HG03432 (cell line): Measurements from ENCODE around the gene RPL14.
A peak's percentile ranks its signal among the peaks of the same experiment; 100 is the strongest.
"Not testable (repeated sequence)": the region's sequence is repeated elsewhere in the genome, so short reads cannot be mapped to it uniquely, and the experiment has no call there.

Experiments
- ATAC-seq: cut with Tn5 transposase; IDR thresholded peaks from one replicate; pipeline ENCODE4 v1.9.1; 2021; ENCODE audit warnings: mild to moderate bottlenecking, moderate library complexity; ENCODE audit not compliant: unreplicated experiment

The RPL14 gene

GRCh38 chr3:40456940-40457823, at the start of gene RPL14:
RPL14 (plus strand) TSS chr3:40457339; CDS start chr3:40457472, 133 bp downstream.
- ATAC-seq = peak; percentile 66

- no peak for ATAC-seq
Measured at GRCh38 chr3:40407611-40408010, 49.5 kb upstream of the RPL14 start.

DNA sequence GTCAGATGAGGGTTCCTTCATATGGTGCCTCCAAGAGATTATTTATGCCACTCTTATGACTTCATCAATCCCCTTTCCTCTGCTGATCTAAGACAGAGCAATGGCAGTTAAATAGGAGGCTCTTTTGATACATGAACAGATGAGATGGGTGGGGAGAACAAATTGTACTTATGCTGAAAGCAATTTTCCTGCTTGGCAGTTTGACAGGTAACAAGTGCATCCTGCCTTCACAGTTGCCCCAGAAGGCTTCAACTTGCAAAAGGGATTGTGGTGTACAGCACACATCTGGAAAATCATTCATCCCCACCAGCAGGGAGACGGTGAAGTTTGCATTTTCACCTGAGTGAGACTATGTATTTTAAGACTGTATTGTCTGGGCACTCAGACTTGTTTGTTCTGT, 42.9 kb upstream of the RPL14 start:
- no peak for ATAC-seq

DNA sequence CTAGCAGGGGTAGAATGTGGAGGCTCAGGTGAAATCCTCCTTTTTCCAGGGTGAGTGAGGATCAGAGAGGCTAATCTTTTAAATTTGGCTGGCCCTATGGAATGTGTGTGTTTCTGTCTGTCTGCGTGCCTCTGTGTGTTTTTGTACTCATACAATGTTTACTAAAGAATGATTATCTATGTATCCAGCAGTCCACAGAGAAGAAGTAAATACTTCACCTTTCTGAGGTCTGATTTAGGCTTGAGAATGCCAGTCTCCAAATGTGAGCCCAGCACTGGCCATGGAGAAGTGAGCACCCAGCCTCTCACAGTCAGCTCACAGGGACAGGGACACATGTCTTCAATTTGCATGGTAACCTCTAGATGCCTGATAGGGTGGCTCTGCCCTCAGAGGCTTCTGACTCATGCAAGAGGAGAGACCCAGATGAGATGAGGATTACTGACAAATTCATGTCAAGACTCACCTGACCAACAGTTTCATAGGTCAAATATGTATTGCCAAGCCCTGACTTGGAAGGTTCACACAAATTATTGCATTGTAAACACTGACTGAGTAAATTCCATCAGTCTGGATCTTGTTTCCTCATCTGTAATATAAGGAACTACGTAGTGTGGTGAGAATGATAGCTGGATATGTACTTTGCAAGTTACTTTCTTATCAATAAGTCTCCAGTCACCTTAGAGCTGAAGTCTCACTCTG, 39.1 kb upstream of the RPL14 start:
- no peak for ATAC-seq

- no peak for ATAC-seq
Measured at GRCh38 chr3:40422861-40423260, 34.3 kb upstream of the RPL14 start.

DNA sequence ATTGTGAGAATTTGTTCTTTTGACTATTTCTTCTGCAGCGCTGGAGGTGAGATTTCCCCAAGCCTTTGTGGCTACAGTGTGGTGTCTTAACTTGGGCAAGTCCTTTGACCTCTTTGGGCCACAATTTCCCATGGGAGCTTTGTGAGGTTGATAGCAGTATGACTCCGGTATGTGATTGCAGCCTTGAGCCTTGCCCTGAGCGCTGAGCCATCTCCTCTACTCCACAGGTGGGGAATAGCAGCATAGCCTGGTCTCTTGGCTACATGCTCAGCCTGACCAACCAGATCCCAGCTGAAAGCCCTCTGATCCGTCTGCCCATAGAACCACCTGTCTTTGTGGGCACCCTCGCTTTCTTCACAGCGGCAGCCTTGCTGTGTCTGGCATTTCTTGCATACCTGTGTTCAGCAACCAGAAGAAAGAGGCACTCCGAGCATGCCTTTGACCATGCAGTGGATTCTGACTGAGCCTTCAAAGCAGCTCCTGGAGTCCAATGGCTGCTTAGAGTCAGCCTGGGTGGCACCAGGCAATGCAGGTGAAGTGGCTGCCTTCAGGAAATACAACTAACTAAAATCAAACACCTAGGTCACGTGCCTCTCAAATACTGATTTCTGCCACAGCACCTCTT, 30.0 kb upstream of the RPL14 start:
- no peak for ATAC-seq

DNA sequence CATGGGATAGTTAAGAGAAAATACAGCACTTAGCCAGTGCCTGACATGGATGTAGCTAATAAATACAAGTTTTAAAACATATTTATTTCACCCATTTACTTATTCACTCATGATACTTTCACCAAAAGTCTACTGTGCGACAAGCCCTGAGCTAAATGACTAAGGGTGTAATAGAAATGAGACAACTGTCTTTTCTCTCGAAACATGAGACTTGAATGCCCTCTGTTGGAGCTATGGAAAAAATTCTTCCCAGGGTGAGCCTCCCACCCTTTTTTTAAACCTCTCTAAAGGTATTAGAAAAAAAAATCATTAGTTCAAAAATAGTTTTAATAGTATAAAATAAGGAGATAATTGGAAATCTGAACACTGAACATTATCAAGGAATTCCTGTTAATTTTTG, 24.3 kb upstream of the RPL14 start:
- no peak for ATAC-seq

DNA sequence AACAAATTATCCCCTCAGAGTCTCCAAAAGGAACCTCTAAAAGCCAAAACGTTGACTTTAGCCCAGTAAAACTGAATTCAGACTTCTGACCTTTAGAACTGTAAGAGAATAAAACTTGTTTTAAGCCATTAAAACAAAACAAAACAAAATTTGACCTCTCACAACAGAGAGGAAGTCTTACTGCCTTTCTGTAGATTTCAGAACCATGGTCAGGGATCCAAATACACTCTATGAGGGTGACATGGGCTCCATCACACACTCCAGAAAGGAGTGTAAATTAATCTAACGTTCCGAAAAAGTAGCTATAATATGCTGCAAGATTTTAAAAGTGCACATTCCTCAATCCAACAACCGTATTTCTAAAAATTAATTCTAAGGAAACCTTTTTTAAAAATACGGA, 19.2 kb upstream of the RPL14 start:
- no peak for ATAC-seq

DNA sequence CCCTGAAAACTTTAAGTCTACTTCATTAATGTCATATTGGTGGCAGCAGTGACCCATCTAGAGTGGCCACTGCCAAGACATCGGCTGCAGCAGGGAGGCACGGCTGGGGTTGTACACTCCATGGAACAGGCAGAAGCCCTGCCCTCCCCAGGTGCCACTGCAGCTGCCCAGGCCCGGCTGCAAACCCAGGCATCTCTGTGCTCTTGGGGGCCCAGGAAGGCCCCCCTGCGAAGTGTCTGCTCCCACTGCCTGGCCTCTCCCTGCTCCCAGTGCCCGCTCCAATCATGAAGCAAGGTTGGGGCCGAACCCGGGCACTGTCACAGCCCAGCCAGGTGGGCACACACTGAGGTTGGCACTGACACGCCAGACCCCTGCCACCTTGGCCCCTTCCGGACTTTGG, 12.1 kb upstream of the RPL14 start:
- ATAC-seq = no peak

DNA sequence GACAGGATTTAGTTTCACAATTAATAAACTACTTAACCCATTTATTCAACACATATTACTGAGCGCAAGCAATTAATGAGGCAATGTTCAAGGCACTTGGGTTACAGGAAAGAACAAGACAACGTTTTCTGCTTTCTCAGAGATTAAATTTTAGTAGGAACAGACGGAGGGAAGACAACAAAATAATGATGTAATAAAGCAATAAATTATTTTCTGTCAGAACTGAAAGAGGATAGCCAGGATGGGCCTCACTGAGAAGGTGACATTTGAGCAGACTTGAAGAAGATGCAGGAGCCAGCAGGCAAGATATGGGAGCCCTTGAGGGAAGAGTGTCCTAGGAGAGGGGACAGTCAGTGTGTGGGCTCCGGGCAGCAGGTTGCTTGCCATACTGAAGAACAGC, 11.3 kb upstream of the RPL14 start:
- ATAC-seq = no peak

DNA sequence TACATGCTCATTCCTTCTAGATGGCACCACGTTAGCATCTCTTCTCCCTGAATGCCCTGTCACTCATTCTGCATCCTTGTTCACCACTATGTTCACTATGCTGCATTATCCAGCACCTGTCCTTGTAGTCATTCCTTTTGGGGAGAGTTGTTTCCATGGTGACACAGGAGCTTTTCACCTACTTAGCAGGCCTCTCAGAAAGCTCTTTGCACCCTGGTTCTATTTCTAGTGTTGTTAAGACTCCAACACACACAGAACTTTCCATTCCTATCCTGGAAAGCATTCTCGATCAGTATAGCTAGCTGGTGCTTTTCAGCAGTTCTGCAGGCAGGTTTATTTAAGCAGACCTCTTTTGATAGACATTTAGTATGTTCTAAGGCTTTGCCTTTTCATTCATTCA, 6.7 kb upstream of the RPL14 start:
- ATAC-seq = no peak

GRCh38 chr3:40451551-40451950, 5.6 kb upstream of the RPL14 start:
- ATAC-seq = no peak

- no peak for ATAC-seq
Measured at GRCh38 chr3:40452057-40452456, 5.1 kb upstream of the RPL14 start.

DNA sequence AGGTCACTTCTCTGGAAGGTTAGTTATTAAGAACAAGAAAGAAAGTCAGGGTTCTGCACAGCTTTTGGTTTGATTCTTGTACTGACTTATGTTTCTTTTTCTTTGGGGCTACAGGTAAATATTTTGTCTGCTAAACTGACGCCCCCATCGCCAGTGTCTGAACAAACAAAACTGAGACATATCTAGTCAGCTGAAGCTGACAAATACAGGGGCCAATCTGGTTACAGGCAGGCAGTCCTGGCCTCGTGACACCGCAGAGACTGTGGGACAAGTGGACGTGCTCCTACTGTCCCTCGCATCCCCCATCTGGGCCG, 4.6 kb upstream of the RPL14 start:
- no peak for ATAC-seq

DNA sequence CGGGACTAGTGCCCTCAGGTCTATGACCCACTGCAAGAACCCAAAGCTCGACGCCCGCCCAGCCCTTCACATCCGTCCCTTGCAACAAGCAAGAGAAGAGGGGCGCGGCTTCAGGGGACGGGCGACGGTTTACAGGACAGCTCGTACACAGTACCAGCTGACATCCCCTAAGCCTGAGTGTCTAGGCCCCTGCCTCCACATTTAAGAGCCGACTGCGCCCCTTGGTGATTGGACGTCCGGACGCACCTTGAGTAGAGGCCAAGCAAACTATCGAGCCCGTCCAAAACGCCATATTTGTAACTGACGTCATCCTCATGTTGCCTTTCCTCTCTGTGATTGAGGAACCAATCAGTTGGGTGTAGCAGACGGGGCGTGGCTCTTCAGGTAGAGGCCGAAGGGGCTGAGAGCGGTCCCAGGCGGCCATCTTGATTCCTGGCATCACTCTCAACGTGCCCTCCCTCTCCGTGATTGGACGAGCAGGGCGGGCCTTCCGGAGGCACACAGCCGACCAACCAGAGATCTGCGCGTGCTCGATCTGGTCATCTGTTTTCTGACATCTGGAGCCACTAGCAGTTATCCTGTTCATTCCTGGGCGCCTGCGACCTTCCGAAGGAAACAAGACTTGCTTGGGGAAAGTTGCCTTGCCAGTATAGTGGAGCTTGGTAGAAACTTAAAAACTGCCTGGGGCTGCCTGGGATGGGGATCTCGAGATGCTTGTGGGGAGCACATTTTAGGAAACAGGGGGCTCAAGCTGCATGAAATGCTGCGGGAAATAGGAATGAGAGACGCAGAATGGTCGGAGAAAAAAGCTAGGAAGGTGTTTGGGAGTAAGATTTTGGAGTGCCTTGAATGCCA, 4.0 kb upstream of the RPL14 start:
- peak; percentile 95 for ATAC-seq

GRCh38 chr3:40453933-40454332, 3.2 kb upstream of the RPL14 start:
- no peak for ATAC-seq

DNA sequence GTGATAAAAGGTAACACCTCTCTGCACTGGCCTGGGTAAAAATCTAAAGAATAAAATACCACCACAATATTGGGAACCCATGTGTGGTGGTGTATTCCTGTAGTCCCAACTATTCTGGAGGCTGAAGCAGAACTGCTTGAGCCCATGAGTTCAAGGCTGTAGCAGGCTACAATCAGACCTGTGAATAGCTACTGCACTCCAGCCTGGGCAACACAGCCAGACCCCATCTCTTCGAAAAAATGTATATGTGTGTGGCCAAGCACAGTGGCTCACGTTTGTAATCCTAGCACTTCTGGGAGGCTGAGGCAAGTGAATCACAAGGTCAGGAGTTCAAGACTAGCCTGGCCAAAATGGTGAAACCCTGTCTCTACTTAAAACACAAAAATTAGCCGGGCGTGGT, 1.8 kb upstream of the RPL14 start:
- ATAC-seq = no peak

DNA sequence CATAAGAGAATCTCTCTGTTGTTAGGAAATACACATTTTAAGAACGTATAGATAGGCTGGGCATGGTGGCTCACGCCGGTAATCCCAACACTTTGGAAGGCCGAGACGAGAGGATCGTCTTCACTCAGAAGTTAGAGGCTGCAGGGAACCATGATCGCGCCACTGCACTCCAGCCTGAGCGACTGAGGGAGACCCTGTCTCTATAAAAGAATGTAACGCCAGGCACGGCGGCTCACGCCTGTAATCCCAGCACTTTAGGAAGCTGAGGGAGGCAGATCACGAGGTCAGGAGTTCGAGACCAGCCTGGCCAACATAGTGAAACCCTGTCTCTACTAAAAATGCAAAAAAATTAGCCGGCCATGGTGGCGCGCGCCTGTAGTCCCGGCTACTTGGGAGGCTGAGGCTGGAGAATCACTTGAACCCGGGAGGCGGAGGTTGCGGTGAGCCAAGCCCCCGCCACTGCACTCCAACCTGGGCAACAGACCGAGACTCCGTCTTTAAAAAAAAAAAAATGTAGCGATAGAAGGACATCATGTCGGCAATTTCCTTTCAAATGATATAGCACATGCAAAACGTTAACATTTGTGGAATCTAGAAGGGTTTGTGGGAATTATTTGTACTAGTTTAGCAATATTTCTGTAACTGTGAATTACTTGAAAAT, 730 bp upstream of the RPL14 start:
- ATAC-seq = no peak

DNA sequence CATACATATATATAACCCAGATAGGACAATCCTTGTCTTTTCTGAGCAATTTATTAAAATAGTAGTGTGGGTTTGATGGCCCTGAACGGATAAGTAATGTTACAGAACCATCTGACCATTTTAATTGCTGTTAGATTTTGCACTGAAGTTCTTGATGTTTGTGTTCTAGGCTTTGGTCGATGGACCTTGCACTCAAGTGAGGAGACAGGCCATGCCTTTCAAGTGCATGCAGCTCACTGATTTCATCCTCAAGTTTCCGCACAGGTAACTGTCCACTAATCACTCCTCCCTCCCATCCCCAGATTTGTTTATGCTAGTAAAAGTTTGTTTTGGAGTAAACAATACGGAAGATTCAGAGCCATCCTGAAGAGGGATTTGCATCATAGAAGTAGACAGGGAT, 1.3 kb downstream of the RPL14 start:
- ATAC-seq = no peak

DNA sequence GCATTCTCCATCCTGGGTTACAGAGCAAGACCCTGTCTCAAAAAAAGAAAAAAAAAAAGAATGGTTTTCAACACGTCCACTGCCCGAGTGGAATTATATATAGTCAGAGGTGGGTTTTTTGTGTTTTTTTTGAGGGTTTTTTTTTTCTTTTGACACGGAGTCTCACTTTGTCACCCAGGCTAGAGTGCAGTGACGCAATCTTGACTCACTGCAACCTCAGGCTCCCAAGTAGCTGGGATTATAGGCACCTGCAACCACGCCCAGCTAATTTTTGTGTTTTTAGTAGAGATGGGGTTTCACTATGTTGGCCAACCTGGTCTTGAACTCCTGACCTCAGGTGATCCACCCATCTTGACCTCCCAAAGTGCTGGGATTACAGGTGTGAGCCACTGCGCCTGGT, 3.3 kb downstream of the RPL14 start:
- ATAC-seq = not testable (repeated sequence)

DNA sequence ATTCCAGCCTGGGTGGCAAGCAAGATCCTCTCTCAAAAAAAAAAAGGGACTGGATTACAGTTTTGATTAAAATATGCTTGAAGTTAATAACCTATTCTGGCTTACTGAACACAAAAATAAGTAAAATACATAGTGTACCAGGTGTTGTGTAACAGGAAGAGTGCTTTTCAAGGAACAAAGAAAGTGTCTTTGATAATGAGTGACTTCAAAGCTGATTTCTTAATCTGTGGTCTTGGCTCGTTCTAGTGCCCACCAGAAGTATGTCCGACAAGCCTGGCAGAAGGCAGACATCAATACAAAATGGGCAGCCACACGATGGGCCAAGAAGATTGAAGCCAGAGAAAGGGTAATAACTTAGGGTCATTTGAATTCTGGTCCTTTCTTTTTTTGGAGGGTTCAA, 4.0 kb downstream of the RPL14 start:
- no peak for ATAC-seq
